ENCODE measurements around the gene ZDHHC12.

The ZDHHC12 gene

DNA sequence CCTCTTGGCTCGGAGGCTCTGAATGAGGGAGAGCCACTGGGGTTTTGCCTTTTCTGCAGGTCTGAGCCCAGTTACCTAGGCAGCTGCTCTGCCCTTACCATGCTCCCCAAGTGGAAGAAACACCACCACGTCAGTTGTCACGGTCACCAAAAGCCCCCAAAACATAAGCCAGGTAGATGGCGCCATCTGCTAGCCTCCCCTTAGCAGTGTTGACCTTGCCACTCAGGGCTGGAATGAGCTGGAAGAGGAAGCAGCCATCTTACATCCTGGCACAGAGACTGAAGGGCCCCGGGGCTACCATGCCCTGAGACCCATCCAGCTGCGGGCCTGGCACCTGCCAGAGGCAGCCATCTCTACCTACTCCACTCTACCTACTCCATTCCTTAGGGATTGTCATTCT is 40.4 kb upstream of the ZDHHC12 start:
- no peak overlapping the region for H3K9ac ChIP-seq (ENCODE audit: insufficient read length)
- H3K9me3 ChIP-seq (ENCODE audit: low read depth, low read length) = no peaks in the 10 kb centered on the region
- TF ChIP-seq FOXP2 (optimal IDR thresholded peaks at IDR 0.05; ENCODE audit: control extremely low read depth, extremely low read length, insufficient read depth) (no peak), POLR2AphosphoS5 (IDR thresholded peaks at IDR 0.05; ENCODE audit: borderline replicate concordance, low read depth, low read length) (no peak), EZH2 (IDR thresholded peaks at IDR 0.05) (no peak)
- no peak for DNase-seq (ENCODE audit: low read depth, low spot score)
- H3K27ac ChIP-seq = no peak overlapping the region
- no peaks in the 10 kb centered on the region for H3K36me3 ChIP-seq (ENCODE audit: insufficient read depth, low read length)
- H3K4me3 ChIP-seq = no peak overlapping the region

DNA sequence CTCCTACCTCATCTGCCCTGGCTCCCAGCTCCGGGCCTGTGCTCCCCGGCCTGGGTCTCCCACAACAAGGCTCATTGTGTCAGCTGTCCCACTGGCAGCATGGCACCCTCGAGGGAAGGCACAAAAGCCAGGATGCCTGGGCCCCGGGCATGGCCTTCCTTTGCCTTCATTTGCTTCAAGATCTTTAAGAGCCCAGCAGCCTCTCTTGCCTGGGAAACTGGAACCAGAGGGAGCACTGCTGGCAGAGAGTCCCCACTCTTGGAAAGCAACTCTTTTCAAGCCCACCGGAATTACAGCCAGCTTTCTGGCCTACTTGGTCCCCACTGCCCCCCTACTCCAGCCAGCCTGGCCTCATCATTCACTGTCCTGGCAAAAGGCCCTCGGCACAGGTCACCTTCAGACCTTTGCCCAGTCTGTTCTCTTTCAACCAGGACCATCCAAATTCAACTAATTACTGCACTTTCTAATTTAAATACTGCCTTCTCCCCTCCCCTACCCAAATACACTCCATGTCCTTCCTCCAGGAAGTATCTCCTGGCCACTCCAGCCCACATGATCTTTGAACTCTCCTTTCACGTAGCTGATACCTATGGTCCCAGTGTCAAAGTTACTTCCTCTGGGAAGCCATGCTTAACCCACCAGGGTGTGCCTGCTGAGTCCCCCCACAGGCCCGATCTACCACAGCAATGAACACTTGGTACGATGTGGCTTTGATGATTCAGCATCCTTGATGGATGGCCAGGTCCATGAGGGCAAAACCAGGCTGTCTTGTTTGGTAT is 38.9 kb upstream of the ZDHHC12 start:
- TF ChIP-seq EZH2 (IDR thresholded peaks at IDR 0.05) = no peak
- TF ChIP-seq FOXP2 (optimal IDR thresholded peaks at IDR 0.05; ENCODE audit: control extremely low read depth, extremely low read length, insufficient read depth) = no peak
- TF ChIP-seq POLR2AphosphoS5 (IDR thresholded peaks at IDR 0.05; ENCODE audit: borderline replicate concordance, low read depth, low read length) = no peak
- Histone ChIP-seq H3K4me3 (no peak overlapping the region), H3K9me3 (ENCODE audit: low read depth, low read length) (no peaks in the 10 kb centered on the region), H3K27ac (0 out of 2 replicates have a peak overlapping the region, but pooled peaks have one; percentile 19), H3K36me3 (ENCODE audit: insufficient read depth, low read length) (no peaks in the 10 kb centered on the region), H3K9ac (ENCODE audit: insufficient read length) (no peak overlapping the region)
- no peak for DNase-seq (ENCODE audit: low read depth, low spot score)

DNA sequence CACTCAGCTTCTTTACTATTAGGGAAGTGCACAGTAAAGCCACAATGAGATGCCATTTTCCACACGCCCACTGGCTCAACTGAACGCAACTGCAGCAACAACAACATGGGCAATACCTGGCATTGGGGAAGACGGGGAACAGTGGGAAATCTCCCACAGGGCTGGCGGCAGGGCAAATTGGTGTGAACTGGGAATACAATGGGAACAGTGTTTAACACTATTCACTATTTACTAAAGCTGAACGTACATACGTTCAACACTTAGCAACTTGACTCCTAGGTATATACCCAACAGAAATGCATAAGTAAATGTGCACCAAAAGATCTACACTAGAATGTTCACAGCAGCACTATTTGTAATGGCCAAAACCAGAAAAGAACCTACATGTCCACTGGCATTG is 33.7 kb upstream of the ZDHHC12 start:
- Histone ChIP-seq H3K27ac (no peak overlapping the region), H3K4me3 (no peak overlapping the region), H3K9me3 (ENCODE audit: low read depth, low read length) (no peaks in the 10 kb centered on the region), H3K36me3 (ENCODE audit: insufficient read depth, low read length) (no peaks in the 10 kb centered on the region), H3K9ac (ENCODE audit: insufficient read length) (no peak overlapping the region)
- DNase-seq (ENCODE audit: low read depth, low spot score) = no peak
- no peak for TF ChIP-seq FOXP2 (optimal IDR thresholded peaks at IDR 0.05; ENCODE audit: control extremely low read depth, extremely low read length, insufficient read depth)
- no peak for TF ChIP-seq EZH2 (IDR thresholded peaks at IDR 0.05)
- no peak for TF ChIP-seq POLR2AphosphoS5 (IDR thresholded peaks at IDR 0.05; ENCODE audit: borderline replicate concordance, low read depth, low read length)

DNA sequence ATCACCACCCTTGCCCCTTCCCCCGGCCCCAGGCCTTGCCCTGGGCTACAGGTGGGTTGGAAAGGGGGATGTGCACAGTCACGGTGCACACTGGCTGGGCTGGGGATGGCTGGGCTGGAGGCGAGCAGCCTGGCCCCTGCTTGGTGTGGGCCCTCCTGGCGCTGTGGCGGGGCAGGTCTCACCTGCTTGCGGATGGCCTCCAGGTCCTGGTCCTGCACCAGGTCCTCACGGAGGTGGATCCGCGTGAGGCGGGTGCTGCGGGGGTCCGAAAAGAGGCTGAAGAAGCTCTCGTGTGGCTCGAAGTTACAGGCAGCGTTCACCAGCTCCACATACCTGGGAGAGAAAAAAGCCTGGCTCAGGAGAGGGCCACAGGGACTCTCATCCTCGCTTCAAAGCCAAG is 29.7 kb upstream of the ZDHHC12 start:
- Histone ChIP-seq H3K36me3 (ENCODE audit: insufficient read depth, low read length) (no peaks in the 10 kb centered on the region), H3K27ac (no peak overlapping the region), H3K4me3 (no peak overlapping the region), H3K9ac (ENCODE audit: insufficient read length) (no peak overlapping the region), H3K9me3 (ENCODE audit: low read depth, low read length) (no peaks in the 10 kb centered on the region)
- TF ChIP-seq FOXP2 (optimal IDR thresholded peaks at IDR 0.05; ENCODE audit: control extremely low read depth, extremely low read length, insufficient read depth) (no peak), POLR2AphosphoS5 (IDR thresholded peaks at IDR 0.05; ENCODE audit: borderline replicate concordance, low read depth, low read length) (no peak), EZH2 (IDR thresholded peaks at IDR 0.05) (no peak)
- DNase-seq (ENCODE audit: low read depth, low spot score) = no peak

DNA sequence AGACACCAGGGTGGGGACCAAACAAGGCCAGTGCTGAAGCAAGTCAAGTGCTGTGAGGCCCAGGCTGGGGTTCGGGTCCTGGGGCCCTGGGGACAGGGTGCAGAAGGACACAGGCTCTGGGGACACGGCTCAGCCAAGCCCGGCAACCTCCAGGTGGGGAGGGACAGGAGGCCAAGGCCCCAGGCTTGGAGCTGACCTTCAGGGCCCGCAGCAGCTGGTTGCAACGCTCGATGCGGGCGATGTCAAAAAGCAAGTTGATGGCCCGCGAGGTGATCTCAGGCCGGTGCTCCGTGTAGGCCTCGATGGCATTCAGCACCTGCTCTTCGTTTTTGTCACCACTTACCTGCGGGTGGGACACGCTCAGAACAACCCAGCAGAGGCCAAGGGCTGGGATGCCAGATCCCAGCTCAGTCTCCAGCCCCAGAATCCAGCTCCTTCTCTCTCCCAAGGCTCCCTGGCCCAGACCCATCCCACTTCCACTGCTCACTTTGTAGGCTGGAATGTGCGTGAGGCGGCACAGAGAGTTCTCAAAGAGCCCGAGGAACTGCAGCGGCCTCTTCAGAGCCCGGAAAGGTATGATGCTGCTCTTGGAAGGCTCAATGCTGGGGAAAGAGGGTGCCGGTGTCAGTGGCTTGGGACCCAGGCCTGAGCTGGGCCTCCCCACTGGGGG is 27.1 kb upstream of the ZDHHC12 start:
- H3K9ac ChIP-seq (ENCODE audit: insufficient read length) = no peak overlapping the region
- no peak overlapping the region for H3K27ac ChIP-seq
- DNase-seq (ENCODE audit: low read depth, low spot score) = no peak
- H3K4me3 ChIP-seq = no peak overlapping the region
- H3K36me3 ChIP-seq (ENCODE audit: insufficient read depth, low read length) = no peaks in the 10 kb centered on the region
- no peak for TF ChIP-seq POLR2AphosphoS5 (IDR thresholded peaks at IDR 0.05; ENCODE audit: borderline replicate concordance, low read depth, low read length)
- TF ChIP-seq FOXP2 (optimal IDR thresholded peaks at IDR 0.05; ENCODE audit: control extremely low read depth, extremely low read length, insufficient read depth) = no peak
- no peak for TF ChIP-seq EZH2 (IDR thresholded peaks at IDR 0.05)
- H3K9me3 ChIP-seq (ENCODE audit: low read depth, low read length) = no peaks in the 10 kb centered on the region

DNA sequence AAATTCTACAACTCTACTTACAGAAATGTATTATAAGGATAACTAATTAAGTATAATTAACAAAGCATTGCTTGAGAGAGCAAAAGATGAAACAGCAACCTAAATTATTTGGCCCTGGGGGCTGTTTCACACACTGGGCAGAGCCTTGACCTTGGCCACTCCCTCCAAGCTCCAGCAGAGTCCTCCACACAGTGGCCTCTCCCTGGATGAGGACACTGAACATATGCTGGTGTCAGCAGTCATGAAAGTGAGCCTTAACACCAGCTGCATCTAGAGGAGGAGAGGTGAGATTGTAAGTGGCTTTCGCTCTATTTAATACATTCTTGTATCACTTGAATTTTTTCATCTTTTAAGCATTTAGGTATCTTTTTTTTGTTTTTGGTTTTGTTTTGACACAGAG is 23.3 kb upstream of the ZDHHC12 start:
- no peak for DNase-seq (ENCODE audit: low read depth, low spot score)
- Histone ChIP-seq H3K27ac (no peak overlapping the region), H3K9me3 (ENCODE audit: low read depth, low read length) (no peaks in the 10 kb centered on the region), H3K4me3 (no peak overlapping the region), H3K9ac (ENCODE audit: insufficient read length) (no peak overlapping the region), H3K36me3 (ENCODE audit: insufficient read depth, low read length) (no peaks in the 10 kb centered on the region)
- TF ChIP-seq FOXP2 (optimal IDR thresholded peaks at IDR 0.05; ENCODE audit: control extremely low read depth, extremely low read length, insufficient read depth) (no peak), POLR2AphosphoS5 (IDR thresholded peaks at IDR 0.05; ENCODE audit: borderline replicate concordance, low read depth, low read length) (no peak), EZH2 (IDR thresholded peaks at IDR 0.05) (no peak)

DNA sequence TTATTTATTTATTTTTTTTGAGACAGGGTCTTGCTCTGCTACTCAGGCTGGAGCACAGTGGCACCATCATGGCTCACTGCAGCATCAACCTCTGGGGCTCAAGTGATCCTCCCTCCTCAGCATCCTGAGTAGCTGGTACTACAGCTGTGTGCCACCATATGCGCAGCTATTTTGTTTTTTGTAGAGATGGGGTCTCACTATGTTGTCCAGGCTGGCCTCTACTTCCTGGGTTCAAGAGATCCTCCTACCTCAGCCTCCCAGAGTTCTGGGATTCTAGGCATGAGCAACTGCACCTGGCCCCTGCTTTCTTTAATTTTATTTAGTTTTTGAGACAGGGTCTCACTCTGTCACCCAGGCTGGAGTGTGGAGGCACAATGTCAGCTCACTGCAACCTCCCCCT is 19.5 kb upstream of the ZDHHC12 start:
- no peak for DNase-seq (ENCODE audit: low read depth, low spot score)
- Histone ChIP-seq H3K9ac (ENCODE audit: insufficient read length) (no peak overlapping the region), H3K36me3 (ENCODE audit: insufficient read depth, low read length) (no peaks in the 10 kb centered on the region), H3K4me3 (no peak overlapping the region), H3K27ac (no peak overlapping the region), H3K9me3 (ENCODE audit: low read depth, low read length) (no peaks in the 10 kb centered on the region)
- TF ChIP-seq EZH2 (IDR thresholded peaks at IDR 0.05) (no peak), POLR2AphosphoS5 (IDR thresholded peaks at IDR 0.05; ENCODE audit: borderline replicate concordance, low read depth, low read length) (no peak), FOXP2 (optimal IDR thresholded peaks at IDR 0.05; ENCODE audit: control extremely low read depth, extremely low read length, insufficient read depth) (no peak)

DNA sequence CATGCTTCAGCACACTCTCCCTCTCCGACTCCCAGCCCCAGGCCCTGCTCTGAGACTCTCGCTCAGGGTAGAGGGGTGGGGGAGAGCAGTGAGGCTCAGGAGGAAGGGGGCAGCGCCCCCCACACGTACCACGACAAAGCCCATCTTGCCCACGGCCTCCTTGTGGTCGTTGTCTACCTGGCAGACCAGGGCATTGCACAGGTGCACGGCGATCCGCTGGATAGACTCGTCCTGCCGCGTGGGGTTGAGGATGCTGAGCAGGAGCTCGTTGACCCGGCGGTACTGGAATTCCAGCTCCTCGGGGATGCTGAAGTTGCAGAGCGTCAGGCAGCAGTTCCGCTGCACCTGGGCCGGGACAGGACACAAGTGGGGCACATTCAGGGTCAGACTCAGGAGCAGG is 18.5 kb upstream of the ZDHHC12 start:
- H3K36me3 ChIP-seq (ENCODE audit: insufficient read depth, low read length) = no peaks in the 10 kb centered on the region
- TF ChIP-seq FOXP2 (optimal IDR thresholded peaks at IDR 0.05; ENCODE audit: control extremely low read depth, extremely low read length, insufficient read depth) = no peak
- no peak for TF ChIP-seq POLR2AphosphoS5 (IDR thresholded peaks at IDR 0.05; ENCODE audit: borderline replicate concordance, low read depth, low read length)
- no peak for TF ChIP-seq EZH2 (IDR thresholded peaks at IDR 0.05)

More for the DNA sequence above, 18.5 kb upstream of the ZDHHC12 start:
- H3K9me3 ChIP-seq (ENCODE audit: low read depth, low read length) = no peaks in the 10 kb centered on the region
- DNase-seq (ENCODE audit: low read depth, low spot score) = no peak
- H3K27ac ChIP-seq = no peak overlapping the region
- H3K9ac ChIP-seq (ENCODE audit: insufficient read length) = no peak overlapping the region
- no peak overlapping the region for H3K4me3 ChIP-seq

Measured in SK-N-MC (cell line).